Activated naive CD4-positive, alpha-beta T cell treated with anti-CD3 and anti-CD28 coated beads, Interleukin-2, amount 10 ng/mL, durations not matched to agents 7 days and 5 days (primary cell): ENCODE data around the gene TDRD9.
A peak's percentile ranks its signal among the peaks of the same experiment; 100 is the strongest.

Source experiments
- CTCF ChIA-PET: fragments of 350-600 bp; sonication (Branson Sonifier 250); formaldehyde crosslinking; loops from one replicate; lab custom pipeline; 2021; ENCODE audit warnings: antibody characterized with exemption; lab: Charles Lee
- DNase-seq: peaks from one replicate; pipeline ENCODE4 v3.0.0-alpha.2; 2020
- H3K27ac Mint-ChIP-seq: one replicate; pipeline ENCODE4 v1.8.0; 2021; ENCODE audit warnings: mild to moderate bottlenecking, moderate library complexity, mixed read lengths
- H3K27me3 Mint-ChIP-seq: one replicate; pipeline ENCODE4 v1.8.0; 2021; ENCODE audit warnings: mild to moderate bottlenecking, mixed read lengths
- H3K36me3 Mint-ChIP-seq: one replicate; pipeline ENCODE4 v1.8.0; 2021; ENCODE audit warnings: mixed read lengths
- H3K4me1 Mint-ChIP-seq: one replicate; pipeline ENCODE4 v1.8.0; 2021; ENCODE audit warnings: mixed read lengths
- H3K4me3 Mint-ChIP-seq: one replicate; pipeline ENCODE4 v1.8.0; 2021; ENCODE audit warnings: mild to moderate bottlenecking, moderate library complexity, mixed read lengths
- H3K9me3 Mint-ChIP-seq: one replicate; pipeline ENCODE4 v1.8.0; 2021; ENCODE audit warnings: mixed read lengths

TDRD9 gene

GRCh38 chr14:104076743-104077142 lies 148.5 kb downstream of the TDRD9 start:
- H3K9me3 Mint-ChIP-seq, result peaks cover 14% of the 10 kb centered on the region
- no peaks in the 10 kb centered on the region for H3K36me3 Mint-ChIP-seq
- CTCF ChIA-PET, result interaction anchor here (1.1 to 2.4 kb wide), 7 partner anchors 18 to 268 kb away, joined by 3 to 12 read pairs (median 5); no protein-coding TSS in a partner anchor
- H3K27ac Mint-ChIP-seq, result peak overlapping the region; percentile 46
- no peak for DNase-seq
- H3K27me3 Mint-ChIP-seq, result peaks cover 4% of the 10 kb centered on the region
- H3K4me1 Mint-ChIP-seq, result peaks cover 20% of the 10 kb centered on the region
- H3K4me3 Mint-ChIP-seq, result no peak overlapping the region

DNA sequence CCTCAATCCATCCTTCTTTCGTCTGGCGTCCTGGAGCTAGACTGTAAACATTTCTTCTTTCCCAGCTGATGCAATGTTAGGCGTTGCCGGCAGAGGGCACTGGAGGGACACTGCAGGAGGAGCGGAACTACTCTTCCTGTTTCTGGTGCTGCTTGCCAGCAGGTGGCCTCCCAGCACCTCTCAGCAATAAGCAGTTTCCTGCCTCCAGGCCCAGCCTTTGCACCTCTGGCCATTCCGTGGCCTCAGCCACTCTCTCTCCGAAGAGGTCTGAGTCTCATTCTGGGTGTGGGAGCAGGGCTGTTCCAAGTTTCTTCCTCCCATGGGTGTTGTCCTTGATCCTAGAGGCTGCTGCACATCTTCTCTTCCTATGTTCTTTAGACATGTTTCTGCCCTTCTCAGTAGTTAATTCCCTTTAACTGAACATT lies 149.8 kb downstream of the TDRD9 start:
- CTCF ChIA-PET, result interaction anchor here (0.6 to 2.4 kb wide), 23 partner anchors 9 to 555 kb away, joined by 3 to 10 read pairs (median 4); no protein-coding TSS in a partner anchor
- Mint-ChIP-seq H3K4me3 (no peak overlapping the region), H3K27ac (peak overlapping the region; percentile 26), H3K4me1 (peaks cover 20% of the 10 kb centered on the region), H3K9me3 (peaks cover 9% of the 10 kb centered on the region), H3K27me3 (peaks cover 12% of the 10 kb centered on the region), H3K36me3 (no peaks in the 10 kb centered on the region)
- DNase-seq, result peak; percentile 92

DNA sequence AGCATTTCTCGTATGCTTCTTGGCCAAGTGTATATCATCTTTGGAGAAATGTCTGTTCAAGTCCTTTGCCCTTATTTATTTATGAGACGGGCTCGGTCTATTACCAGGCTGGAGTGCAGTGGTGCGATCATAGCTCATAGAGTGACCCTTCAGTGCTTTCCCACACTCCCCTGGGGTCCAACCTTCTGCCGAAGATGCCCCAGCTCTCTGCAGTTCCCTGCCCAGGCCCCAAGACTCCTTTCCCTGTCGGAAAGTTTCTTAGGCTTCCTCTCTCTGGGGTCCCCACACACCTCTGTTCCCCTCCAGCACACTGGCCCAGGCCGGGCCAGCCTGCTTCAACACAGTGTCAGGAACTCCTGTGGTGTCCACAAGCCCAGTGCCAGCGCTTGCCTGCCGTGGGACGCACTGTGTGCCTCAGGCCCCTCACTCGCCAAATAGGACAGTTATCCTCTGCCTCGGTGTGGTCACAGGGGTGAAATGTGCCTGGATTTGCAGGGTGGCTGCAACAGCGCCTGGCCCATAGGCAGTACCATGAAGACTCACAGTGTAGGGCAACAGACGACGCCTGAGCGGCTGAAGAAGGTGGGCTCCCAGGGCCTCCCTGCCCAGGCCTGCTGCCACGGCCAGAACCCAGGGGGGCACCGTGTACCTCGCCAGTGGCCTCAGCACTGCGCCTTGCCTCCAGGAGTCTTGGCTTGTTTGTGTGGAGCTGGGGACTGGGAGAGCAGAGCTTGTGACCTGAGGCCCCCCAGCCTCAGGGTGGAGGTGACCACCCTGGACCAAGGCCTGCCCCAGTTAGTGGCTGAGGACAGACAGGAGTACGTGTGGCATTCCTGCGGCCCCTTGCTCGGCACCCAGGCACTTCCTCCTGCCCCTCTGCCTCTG lies 152.4 kb downstream of the TDRD9 start:
- peaks cover 32% of the 10 kb centered on the region for H3K27me3 Mint-ChIP-seq
- H3K27ac Mint-ChIP-seq, result no peak overlapping the region
- peaks cover 23% of the 10 kb centered on the region for H3K4me1 Mint-ChIP-seq
- H3K4me3 Mint-ChIP-seq, result no peak overlapping the region
- H3K36me3 Mint-ChIP-seq, result no peaks in the 10 kb centered on the region
- no peaks in the 10 kb centered on the region for H3K9me3 Mint-ChIP-seq
- no peak for DNase-seq
- CTCF ChIA-PET, result no interaction called here

DNA sequence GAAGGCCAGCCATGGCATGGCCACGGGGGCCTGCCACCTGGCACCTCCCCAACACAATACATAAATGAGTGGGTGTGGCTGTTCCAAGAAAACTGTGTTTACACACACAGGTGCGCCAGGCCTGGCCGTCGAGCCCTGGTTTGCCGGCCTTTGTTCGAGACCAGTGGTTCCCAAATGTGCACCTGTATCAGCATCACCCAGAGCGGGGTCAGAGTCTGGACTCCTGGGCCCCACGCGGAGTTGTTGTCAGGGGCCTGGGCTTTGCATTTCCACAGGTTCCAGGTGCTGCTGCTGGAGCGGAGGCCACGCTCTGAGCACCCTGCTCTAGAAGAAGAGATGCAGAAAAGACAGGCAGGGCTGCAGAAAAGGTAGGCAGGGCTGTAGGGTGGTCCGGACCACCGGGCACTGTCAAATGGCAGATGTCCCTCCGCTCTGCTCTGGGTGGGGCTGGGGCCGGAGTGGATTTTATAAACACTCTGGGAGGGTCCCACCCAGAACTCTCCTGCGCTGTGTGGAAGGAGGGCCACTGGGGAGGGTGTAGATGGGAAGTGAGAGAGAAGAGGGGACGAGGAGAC lies 153.1 kb downstream of the TDRD9 start:
- H3K36me3 Mint-ChIP-seq, result no peaks in the 10 kb centered on the region
- H3K4me3 Mint-ChIP-seq, result no peak overlapping the region
- CTCF ChIA-PET, result no interaction called here
- H3K4me1 Mint-ChIP-seq, result peaks cover 23% of the 10 kb centered on the region
- peaks cover 36% of the 10 kb centered on the region for H3K27me3 Mint-ChIP-seq
- no peak overlapping the region for H3K27ac Mint-ChIP-seq
- H3K9me3 Mint-ChIP-seq, result no peaks in the 10 kb centered on the region
- DNase-seq, result no peak

DNA sequence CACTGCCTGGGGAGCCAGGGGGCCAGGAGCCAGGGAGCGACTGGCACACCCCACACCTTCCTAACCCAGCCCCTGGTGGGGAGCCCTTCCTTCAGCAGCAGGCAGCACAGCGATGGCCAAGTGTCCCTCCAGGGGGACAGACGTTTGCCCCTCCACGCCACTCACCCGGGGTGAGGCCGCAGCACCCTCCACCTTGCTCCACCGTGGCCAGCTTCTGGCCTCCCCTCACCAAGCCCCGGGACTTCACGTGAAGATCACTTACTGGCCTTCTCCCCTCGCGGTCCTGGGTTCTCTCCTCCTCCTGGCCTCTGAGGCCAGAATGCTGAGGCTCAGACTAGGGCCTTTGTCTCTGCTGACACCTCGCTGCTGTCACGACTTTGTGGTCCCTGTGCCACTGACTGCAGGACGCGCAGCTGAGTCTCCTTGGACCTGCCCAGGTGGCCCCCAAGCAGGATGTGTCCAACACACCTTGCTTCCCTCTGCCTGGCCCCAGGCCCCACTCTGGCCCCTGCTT lies 153.8 kb downstream of the TDRD9 start:
- Mint-ChIP-seq H3K27me3 (peaks cover 42% of the 10 kb centered on the region), H3K27ac (no peak overlapping the region), H3K4me1 (peaks cover 17% of the 10 kb centered on the region), H3K36me3 (no peaks in the 10 kb centered on the region), H3K4me3 (no peak overlapping the region), H3K9me3 (no peaks in the 10 kb centered on the region)
- DNase-seq, result no peak
- CTCF ChIA-PET, result interaction anchor here (1.0 kb wide), 1 partner anchor 12 kb away, joined by 3 read pairs; no protein-coding TSS in a partner anchor

DNA sequence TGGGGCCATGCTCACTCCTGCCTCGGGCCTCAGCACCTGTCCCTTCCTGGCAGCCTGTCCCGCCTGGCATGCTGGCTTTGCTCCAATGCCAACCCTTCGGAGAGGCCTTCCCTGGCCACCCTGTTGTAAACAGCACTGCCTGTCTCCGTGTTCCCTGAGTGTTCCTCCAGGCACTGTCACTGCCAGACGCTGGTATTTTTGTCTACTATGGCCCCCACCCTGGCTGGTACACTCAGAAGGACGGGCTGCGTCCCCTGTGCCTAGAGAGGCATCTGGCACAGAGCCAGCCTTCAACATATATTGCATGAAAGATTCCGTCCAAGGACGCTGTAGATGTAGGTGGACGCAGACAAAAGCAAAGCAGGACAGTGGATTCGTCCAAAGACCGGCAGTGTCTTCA lies 154.6 kb downstream of the TDRD9 start:
- Mint-ChIP-seq H3K27ac (no peak overlapping the region), H3K27me3 (peaks cover 46% of the 10 kb centered on the region), H3K4me3 (no peak overlapping the region), H3K4me1 (peaks cover 13% of the 10 kb centered on the region), H3K36me3 (no peaks in the 10 kb centered on the region), H3K9me3 (no peaks in the 10 kb centered on the region)
- CTCF ChIA-PET, result interaction anchor here (1.0 kb wide), 1 partner anchor 11 kb away, joined by 3 read pairs; no protein-coding TSS in a partner anchor
- no peak for DNase-seq

GRCh38 chr14:104084251-104085002 lies 156.2 kb downstream of the TDRD9 start:
- H3K4me3 Mint-ChIP-seq, result no peak overlapping the region
- peaks cover 3% of the 10 kb centered on the region for H3K4me1 Mint-ChIP-seq
- H3K9me3 Mint-ChIP-seq, result no peaks in the 10 kb centered on the region
- H3K36me3 Mint-ChIP-seq, result no peaks in the 10 kb centered on the region
- no peak for DNase-seq
- CTCF ChIA-PET, result interaction anchor here (1.9 kb wide), 1 partner anchor 10 kb away, joined by 9 read pairs; no protein-coding TSS in a partner anchor
- no peak overlapping the region for H3K27ac Mint-ChIP-seq
- H3K27me3 Mint-ChIP-seq, result peaks cover 43% of the 10 kb centered on the region

DNA sequence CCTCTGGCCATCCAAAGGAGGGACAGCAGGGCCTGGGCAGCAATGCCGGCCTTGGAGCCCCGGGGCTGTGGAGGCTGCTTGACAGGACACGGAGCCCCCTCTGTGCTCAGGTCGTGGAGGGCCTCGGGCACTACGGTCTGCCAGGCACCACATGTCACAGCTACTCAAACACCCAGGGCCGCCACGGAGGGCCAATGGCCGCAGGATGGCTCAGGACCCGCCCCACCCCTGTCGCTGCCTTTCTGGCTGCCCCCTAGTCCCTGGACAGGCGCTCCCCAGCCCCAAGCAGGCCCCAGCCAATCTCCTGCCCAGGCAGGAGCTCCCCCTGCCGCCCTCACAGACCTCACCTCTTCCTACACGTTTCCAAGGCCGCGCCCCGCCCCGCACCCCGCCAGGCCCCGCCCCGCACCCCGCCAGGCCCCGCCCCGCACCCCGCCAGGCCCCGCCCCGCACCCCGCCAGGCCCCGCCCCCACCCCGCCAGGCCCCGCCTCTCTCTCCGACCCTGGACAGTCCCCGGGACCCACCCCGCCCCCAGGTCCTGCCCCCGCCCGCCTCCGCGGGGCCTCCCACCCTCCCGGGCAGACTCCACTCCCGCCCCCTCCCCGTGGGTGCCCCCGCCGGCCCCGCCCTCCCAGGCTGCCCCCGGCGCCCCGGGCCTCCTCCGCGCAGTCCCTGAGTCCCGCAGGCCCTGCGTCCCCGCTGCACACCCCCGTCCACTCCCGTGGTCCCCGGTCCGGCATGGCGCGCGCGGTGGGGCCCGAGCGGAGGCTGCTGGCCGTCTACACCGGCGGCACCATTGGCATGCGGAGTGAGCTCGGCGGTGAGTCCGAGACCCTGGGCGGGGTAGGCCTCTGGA lies 157.0 kb downstream of the TDRD9 start, which contains the start of gene ASPG:
ASPG (plus strand) TSS at position 669 of the 857 bp plus-strand sequence; CDS start at position 740, 71 bp downstream.
- peaks cover 43% of the 10 kb centered on the region for H3K27me3 Mint-ChIP-seq
- no peaks in the 10 kb centered on the region for H3K36me3 Mint-ChIP-seq
- CTCF ChIA-PET, result interaction anchor here (1.9 kb wide), 1 partner anchor 9 kb away, joined by 9 read pairs; no protein-coding TSS in a partner anchor
- H3K27ac Mint-ChIP-seq, result no peak within 1 kb of the TSS
- peak; percentile 39 for DNase-seq
- H3K4me3 Mint-ChIP-seq, result no peak within 1 kb of the TSS
- H3K4me1 Mint-ChIP-seq, result peaks cover 3% of the 10 kb centered on the region
- H3K9me3 Mint-ChIP-seq, result no peaks in the 10 kb centered on the region

- Mint-ChIP-seq H3K4me1 (peaks cover 3% of the 10 kb centered on the region), H3K9me3 (no peaks in the 10 kb centered on the region), H3K4me3 (no peak overlapping the region), H3K27me3 (peaks cover 43% of the 10 kb centered on the region), H3K27ac (no peak overlapping the region), H3K36me3 (no peaks in the 10 kb centered on the region)
- CTCF ChIA-PET, result no interaction called here
- DNase-seq, result no peak
These were observed 157.6 kb downstream of the TDRD9 start for GRCh38 chr14:104085889-104086201.

- Mint-ChIP-seq H3K9me3 (no peaks in the 10 kb centered on the region), H3K27me3 (peaks cover 43% of the 10 kb centered on the region), H3K27ac (no peak overlapping the region), H3K4me1 (peaks cover 3% of the 10 kb centered on the region), H3K4me3 (no peak overlapping the region), H3K36me3 (no peaks in the 10 kb centered on the region)
- DNase-seq, result no peak
- CTCF ChIA-PET, result no interaction called here
These were observed 158.0 kb downstream of the TDRD9 start for GRCh38 chr14:104086210-104086660.

- no peak for DNase-seq
- Mint-ChIP-seq H3K27ac (no peak overlapping the region), H3K36me3 (no peaks in the 10 kb centered on the region), H3K27me3 (peaks cover 43% of the 10 kb centered on the region), H3K4me1 (peaks cover 3% of the 10 kb centered on the region), H3K9me3 (no peaks in the 10 kb centered on the region), H3K4me3 (no peak overlapping the region)
- CTCF ChIA-PET, result interaction anchor here (1.6 kb wide), 1 partner anchor 9 kb away, joined by 6 read pairs; no protein-coding TSS in a partner anchor
These were observed 158.6 kb downstream of the TDRD9 start for GRCh38 chr14:104086661-104087461.

DNA sequence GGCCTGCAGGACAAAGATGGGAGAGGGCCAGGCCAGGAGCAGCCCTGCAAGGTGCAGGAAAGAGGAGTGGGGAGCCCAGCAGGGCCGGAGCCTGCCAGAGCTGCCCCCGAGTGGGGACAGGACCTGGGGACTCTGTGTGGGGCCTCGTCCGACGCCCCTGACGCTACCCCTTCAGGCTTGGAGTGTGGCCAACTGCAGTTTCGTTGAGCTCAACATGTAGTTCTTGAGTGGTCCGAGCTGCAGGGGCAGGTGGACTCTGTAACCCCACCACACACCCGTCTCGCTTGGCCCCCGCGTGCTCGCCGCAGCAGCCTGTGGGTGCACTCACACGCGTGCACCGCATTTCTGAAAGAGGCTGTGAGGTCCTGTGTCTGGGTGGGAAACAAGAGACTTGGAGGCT lies 159.2 kb downstream of the TDRD9 start:
- Mint-ChIP-seq H3K36me3 (no peaks in the 10 kb centered on the region), H3K4me1 (peaks cover 3% of the 10 kb centered on the region), H3K4me3 (no peak overlapping the region), H3K27me3 (peaks cover 40% of the 10 kb centered on the region), H3K9me3 (no peaks in the 10 kb centered on the region), H3K27ac (no peak overlapping the region)
- DNase-seq, result no peak
- CTCF ChIA-PET, result interaction anchor here (1.6 kb wide), 1 partner anchor 10 kb away, joined by 6 read pairs; no protein-coding TSS in a partner anchor
